NB4 (cell line): Measurements from ENCODE around the gene KRTAP10-2.

Experiments used
- DNase-seq: peaks from one replicate; pipeline ENCODE4 v3.0.0; 2010; ENCODE audit warnings: low read depth
- H3K4me3 ChIP-seq: one replicate; pipeline ENCODE4 v1.5.1; 2011; ENCODE audit warnings: mild to moderate bottlenecking, low read depth, low read length, moderate library complexity
- MAX ChIP-seq: IDR thresholded peaks from 2 replicates; pipeline ENCODE4 v1.6.1; 2011; ENCODE audit warnings: low read depth, low read length
- MYC ChIP-seq: IDR thresholded peaks from 2 replicates; pipeline ENCODE4 v1.6.1; 2011; ENCODE audit warnings: low read depth, low read length
- POLR2A ChIP-seq: IDR thresholded peaks from 2 replicates; pipeline ENCODE4 v1.6.1; 2011; ENCODE audit warnings: mild to moderate bottlenecking; ENCODE audit not compliant: insufficient read length; ENCODE audit errors: extremely low read depth
- TF ChIP-seq, protein P1 (sequence below): IDR thresholded peaks from one replicate; pipeline ENCODE4 v1.5.1; 2012; ENCODE audit warnings: low read depth, low read length

Gene KRTAP10-2

GRCh38 chr21:44530221-44530902, 20.9 kb downstream of the KRTAP10-2 start:
- TF ChIP-seq POLR2A (no peak), MYC (no peak), MAX (no peak)
- TF ChIP-seq, protein P1, sequence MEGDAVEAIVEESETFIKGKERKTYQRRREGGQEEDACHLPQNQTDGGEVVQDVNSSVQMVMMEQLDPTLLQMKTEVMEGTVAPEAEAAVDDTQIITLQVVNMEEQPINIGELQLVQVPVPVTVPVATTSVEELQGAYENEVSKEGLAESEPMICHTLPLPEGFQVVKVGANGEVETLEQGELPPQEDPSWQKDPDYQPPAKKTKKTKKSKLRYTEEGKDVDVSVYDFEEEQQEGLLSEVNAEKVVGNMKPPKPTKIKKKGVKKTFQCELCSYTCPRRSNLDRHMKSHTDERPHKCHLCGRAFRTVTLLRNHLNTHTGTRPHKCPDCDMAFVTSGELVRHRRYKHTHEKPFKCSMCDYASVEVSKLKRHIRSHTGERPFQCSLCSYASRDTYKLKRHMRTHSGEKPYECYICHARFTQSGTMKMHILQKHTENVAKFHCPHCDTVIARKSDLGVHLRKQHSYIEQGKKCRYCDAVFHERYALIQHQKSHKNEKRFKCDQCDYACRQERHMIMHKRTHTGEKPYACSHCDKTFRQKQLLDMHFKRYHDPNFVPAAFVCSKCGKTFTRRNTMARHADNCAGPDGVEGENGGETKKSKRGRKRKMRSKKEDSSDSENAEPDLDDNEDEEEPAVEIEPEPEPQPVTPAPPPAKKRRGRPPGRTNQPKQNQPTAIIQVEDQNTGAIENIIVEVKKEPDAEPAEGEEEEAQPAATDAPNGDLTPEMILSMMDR = no peak
- no peak overlapping the region for H3K4me3 ChIP-seq
- no peak for DNase-seq

DNA sequence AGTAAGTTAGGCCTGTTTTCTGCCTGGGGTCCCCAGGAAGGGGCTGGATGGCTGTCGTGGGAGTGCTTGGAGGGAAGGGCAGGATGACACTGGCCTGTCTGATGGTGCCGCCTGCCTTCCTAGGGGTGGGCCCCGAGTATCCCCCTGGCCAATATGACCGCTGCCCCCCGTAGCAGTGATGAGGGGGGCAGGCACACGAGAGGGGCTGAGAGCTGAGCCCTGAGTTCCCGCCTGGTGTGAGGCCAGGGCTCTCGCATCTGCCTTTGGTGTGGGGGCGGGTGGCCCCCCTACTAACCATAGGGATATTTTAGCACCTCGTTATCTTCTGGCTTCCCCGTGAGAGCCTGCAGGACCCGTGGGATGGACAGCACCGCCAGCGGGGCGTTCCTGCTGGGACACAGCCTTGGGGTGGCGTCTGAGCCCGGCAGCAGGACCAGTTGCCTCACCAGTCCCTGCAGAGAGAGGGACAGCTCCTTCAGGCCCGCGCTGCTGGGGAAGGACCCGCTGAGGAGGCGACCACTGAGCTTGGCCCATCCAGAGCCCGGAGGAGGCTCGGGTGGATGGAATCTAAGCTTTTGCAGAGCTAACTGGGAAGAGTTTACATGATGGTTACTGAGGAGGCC, 21.7 kb downstream of the KRTAP10-2 start:
- TF ChIP-seq, protein P1 = no peak
- TF ChIP-seq MAX (no peak), POLR2A (no peak), MYC (no peak)
- no peak overlapping the region for H3K4me3 ChIP-seq
- no peak for DNase-seq

GRCh38 chr21:44529011-44529421, 22.3 kb downstream of the KRTAP10-2 start:
- no peak for DNase-seq
- H3K4me3 ChIP-seq = no peak overlapping the region
- TF ChIP-seq, protein P1 = no peak

DNA sequence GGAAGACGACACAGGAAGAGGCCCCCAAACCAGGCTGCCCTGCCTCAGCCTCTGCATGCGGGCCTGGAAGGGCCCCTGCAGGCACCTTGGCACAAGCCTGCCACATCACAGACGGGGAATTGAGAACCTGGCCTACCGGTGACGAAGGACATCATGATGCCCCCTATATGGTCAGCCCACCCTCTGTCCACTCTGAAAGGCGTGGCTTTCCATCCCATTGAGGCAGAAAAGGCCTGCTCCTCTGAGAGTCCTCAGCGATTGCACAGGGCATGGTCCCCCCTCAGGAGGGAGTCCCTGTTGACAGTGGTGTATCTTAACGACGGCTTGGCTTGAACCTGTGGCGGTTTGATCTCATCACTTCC, 22.7 kb downstream of the KRTAP10-2 start:
- TF ChIP-seq MAX (no peak), POLR2A (no peak)
- no peak for DNase-seq
- H3K4me3 ChIP-seq = no peak overlapping the region

GRCh38 chr21:44527983-44528633, 23.2 kb downstream of the KRTAP10-2 start:
- no peak overlapping the region for H3K4me3 ChIP-seq
- DNase-seq = no peak
- TF ChIP-seq MAX = no peak
- TF ChIP-seq POLR2A = no peak
- TF ChIP-seq MYC = no peak
- TF ChIP-seq, protein P1 = no peak

GRCh38 chr21:44527156-44527982, 23.9 kb downstream of the KRTAP10-2 start:
- TF ChIP-seq MYC (no peak), MAX (no peak), POLR2A (no peak)
- TF ChIP-seq, protein P1 = no peak
- no peak for DNase-seq

More at GRCh38 chr21:44527156-44527982, 23.9 kb downstream of the KRTAP10-2 start:
- no peak overlapping the region for H3K4me3 ChIP-seq
